HL-60/S4 treated with retinoic acid at 250 ng/mL for 4 days and 3 days (cell line): ENCODE measurements around the gene MISP.

Experiments
- in situ Hi-C: fragments of 300-500 bp; cut with MboI; formaldehyde crosslinking; loops from 2 replicates; pipeline ENCODE4 v1.7.0; 2022; ENCODE audit warnings: low sequenced_read_pairs

The MISP gene

GRCh38 chr19:795073-795611, 44.2 kb downstream of the MISP start:
- in situ Hi-C loops = no loop called here

DNA sequence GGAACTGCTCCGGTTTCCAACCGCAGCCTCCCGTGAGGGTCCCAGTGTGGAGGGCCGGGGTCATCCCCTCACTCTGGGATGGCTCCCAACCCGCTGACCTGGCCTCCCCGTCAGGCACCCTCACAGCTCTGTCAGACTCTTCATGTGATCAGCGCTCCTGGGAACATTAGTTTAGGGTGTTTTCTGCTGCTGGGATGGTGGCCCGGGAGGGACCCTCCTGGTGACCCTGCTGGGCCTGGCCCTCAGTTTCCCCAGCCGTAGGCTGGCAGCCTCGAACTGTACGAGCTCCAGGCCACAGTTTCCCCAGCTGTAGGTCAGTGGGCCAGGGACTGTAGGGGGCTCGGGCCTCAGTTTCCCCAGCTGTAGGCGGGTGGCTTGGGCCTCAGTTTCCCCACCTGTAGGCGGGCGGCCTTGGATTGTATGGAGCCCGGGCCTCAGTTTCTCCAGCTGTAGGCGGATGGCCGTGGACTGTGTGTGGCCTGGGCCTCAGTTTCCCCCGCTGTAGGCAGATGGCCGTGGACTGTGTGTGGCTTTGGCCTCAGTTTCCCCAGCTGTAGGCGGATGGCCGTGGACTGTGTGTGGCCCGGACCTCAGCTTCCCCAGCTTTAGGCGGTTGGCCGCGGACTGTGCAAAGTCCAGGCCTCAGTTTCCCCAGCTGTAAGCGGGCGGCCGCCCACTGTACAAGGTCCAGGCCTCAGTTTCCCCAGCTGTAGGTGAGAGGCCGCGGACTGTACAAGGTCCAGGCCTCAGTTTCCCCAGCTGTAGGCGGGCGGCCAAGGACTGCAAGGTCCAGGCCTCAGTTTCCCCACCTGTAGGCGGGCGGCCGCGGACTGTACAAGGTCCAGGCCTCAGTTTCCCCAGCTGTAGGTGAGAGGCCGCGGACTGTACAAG, 45.0 kb downstream of the MISP start:
- in situ Hi-C loops = no loop called here

DNA sequence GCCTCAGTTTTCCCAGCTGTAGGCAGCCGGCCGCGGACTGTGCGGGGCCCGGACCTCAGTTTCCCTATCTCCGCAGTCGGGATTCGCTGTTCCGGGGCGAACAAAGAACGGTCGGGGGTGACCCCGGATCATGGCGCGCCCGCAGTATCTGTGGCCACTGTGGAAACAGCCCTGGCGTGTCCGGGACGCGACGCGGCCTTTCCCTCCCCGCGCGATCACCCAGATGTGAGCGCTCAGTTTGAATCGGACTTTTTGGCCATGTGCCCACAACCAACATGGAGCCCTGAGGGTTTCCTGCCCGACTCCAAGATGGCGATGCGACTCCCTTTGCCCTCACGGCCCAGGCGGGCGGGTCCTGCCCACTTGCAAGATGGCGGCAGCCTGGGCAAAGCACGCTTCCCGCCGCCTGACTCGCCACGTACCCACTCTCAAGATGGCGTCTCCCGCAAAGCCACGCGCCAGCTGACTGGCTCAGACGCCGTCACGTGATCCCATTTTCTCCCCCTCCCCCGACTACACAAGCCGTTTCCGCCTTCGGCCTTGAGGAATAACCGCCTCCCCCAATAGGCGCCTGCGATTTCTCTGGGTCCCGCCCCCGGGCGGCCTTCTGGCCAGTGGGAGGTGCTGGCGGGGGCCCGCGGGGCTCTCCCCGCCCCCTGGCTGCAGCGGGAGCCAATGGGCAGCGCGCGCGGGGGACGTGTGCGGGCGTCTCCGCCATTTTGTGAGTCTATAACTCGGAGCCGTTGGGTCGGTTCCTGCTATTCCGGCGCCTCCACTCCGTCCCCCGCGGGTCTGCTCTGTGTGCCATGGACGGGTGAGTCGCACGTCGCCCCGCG, 46.0 kb downstream of the MISP start, which contains the start of gene PTBP1:
Gene PTBP1, plus strand, starts transcription at position 761 of the 836 bp plus-strand sequence. Its CDS starts 46 bp downstream, at position 807.
- in situ Hi-C loops = no loop called here

GRCh38 chr19:797528-798414, 46.9 kb downstream of the MISP start:
- in situ Hi-C loops = no loop called here

DNA sequence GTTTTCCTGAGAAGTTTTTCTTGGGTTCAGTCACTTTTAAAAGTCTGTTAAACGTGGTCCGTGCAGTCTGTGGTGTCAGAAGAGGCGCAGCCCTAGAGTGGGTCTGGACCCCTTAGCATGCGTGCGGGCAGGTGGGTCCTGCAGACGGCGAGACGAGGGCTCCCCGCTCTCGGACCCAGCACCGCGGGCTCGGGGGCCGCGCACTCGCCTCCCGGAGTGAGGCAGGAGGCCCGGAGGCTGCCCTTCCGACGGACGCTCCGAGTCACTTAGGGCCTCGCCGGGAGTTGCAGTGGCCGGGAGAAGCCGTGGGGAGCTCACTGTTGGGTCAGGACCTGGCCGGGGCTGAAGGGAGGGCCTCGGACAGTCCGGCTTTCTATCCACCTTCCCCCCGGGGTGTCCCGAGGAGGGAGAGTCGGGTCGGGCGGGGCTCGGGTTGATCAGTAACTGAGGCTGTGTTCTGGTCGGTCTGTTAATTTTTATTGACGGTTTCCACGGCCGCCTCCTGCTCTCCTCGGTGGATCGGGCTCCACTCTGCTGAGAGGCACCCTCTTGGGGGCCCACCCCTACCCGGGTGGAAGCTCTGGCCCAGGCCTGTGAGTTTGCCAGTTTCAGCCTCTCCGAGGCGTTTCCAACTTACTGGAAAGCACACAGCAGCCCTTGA, 47.6 kb downstream of the MISP start:
- in situ Hi-C loops = no loop called here

- in situ Hi-C loops = no loop called here
Observed at GRCh38 chr19:799076-799881, 48.4 kb downstream of the MISP start.

DNA sequence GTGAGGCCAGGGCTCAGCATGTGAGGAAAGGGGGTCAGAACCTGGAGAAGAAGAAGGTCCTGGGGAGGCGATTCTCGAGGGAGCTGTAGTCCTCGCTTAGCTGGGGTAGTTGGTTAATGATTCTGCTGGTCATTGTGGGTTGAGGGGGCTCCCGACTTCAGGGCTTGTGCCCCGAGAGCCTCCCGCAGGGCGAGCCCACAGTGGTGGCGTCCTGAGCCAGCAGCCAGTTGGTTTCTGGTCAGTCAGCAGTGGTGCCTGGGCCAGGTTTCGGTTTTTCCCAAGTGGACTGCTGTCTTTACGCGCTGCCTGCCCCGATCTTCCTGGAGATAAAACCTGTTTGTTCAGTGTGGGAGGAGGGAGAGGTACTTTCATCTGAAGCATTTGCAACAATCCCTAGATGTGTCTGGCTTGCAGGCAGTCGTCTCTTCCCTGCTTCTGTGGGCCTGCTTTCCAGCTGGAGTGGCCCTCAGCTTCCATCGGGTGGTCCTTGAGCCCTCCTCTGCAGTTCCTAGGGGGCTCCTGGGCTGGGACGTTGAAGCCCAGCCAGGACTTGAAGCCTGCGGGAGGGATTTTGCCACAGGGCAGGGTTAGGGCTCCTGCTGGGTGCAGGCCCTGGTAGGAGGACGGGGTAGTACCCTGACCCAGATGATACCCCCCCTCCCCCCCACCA, 49.6 kb downstream of the MISP start:
- in situ Hi-C loops = no loop called here

DNA sequence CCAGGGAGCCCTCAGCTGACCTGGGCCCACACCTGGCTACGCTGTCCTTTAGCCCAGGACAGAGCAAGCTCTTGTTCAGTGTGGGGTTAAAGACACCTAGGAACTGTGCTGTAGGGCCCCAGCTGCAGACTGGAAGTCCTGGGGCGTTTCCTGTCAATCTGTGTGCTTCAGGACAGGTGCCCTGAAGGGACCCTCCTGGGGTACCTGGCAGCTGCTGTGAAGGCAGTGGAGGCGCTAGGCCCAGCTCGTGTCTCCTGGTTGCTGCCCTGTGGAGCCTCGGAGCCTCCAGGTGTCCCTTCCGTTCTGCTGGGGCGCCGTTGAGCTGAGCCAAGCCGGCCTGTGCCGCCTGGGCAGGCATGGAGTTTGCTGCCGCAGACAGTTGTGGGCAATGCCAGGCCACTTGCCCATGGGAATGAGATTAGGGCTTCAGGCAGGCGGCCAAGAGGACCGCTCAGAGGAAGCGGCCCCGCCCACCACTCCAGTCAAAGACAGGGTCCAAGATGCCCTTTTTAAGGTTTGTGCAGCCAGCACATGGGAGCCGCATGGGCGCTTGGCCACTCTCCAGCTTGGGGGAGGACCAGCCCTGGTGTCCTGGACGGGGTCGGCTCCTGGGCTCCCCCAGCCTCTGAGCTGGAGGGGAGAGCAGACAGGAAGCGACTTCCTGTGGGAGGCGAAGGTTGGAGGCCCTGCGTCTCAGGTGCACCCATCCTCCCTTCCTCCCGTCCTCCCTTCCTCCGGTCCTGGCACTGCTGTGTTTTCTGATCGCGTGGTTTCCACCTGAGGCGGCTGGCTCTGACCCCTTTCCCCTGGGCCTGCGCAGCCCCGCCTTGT, 50.3 kb downstream of the MISP start:
- in situ Hi-C loops = no loop called here

DNA sequence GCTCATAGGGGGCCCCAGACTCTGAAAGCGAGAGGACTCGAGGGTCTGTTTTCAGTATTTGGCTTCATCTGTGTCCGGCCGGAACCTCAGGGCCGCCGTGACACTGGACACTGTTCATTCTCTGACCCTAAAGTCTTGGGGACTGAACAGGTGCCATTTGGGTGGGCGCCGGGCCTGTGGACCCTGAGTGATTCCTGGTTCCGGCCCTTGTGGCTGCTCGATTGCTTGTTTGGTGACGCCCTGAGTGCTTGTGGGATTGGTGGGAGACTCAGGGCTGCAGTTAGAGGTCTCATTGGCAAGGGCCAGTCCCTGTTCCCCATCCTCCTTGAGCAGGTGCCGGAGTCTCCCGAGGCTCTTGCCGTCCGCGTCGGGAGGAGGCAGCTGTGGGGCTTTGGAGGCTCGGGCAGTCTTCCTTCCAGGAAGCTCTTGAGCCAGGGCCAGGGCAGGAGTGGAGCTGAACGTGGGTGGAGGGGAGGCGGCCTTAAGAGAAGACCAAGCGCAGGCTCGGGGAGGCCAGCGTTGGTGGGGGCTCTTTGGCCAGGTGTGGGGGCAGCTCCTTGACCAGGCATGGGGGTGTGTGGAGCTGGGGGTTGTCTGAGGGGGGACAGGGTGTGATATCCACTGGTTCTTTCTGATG, 51.1 kb downstream of the MISP start:
- in situ Hi-C loops = no loop called here

- in situ Hi-C loops = no loop called here
Observed at GRCh38 chr19:802498-803098, 51.7 kb downstream of the MISP start.

DNA sequence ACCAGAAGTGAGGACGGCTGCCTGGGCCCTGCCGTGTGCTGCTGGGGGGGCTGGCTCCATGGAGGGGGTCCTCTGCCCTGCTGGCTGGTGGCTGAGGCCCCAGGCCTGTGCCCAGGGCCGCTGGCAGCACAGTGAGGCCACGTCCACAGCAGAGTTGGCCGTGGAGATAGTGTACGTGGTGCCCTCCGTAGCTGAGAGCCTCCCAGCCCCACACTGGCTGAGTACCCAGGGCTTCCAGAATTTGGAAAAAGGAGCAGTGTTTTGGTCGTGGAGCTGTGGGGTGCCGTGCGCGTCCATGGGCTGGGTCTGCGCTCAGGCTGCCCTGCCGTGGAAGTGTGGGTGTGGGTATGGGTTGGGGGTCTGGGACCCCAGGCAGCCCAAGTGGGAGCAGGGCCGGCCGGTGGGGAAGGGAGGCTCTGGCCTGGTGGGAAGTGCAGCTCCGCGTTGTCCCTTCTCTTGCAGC, 52.2 kb downstream of the MISP start:
- in situ Hi-C loops = no loop called here

DNA sequence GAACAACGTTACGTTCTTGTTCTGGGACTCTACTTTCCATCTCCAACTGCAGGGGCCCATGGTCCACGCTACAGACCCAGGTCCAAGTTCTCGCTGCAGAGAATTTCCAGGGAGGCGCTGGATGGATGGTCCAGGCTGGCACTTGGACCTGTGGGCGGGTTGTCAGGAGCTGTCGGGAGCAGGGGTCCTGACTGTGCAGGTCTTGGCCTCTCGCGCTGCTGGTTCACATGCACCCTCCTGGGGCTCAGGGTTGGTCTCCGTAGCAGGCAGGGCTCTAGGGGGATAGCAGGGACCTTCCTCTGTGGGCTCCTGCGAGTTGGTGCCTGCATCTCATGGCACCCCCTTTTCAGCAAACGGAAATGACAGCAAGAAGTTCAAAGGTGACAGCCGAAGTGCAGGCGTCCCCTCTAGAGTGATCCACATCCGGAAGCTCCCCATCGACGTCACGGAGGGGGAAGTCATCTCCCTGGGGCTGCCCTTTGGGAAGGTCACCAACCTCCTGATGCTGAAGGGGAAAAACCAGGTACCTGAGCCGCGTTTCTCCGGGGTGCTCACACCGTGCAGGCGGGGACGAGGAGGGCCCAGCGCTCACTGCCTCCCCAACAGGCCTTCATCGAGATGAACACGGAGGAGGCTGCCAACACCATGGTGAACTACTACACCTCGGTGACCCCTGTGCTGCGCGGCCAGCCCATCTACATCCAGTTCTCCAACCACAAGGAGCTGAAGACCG, 52.9 kb downstream of the MISP start:
- in situ Hi-C loops = no loop called here

DNA sequence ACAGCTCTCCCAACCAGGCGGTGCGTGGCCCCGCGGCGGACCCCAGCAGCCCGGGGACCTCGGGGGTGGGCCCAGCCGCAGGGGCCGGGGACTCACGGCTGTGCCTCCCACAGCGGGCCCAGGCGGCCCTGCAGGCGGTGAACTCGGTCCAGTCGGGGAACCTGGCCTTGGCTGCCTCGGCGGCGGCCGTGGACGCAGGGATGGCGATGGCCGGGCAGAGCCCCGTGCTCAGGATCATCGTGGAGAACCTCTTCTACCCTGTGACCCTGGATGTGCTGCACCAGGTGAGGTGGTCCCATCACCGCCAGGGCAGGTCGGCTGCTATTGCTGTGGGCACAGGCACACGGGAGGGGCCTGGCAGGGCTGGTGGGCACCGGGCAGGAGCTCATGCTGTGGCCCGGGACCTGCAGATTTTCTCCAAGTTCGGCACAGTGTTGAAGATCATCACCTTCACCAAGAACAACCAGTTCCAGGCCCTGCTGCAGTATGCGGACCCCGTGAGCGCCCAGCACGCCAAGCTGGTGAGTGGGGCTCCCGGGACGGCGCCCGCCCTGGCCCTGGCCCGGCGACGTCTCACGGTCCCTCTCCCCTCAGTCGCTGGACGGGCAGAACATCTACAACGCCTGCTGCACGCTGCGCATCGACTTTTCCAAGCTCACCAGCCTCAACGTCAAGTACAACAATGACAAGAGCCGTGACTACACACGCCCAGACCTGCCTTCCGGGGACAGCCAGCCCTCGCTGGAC, 53.7 kb downstream of the MISP start:
- in situ Hi-C loops = no loop called here

GRCh38 chr19:805166-805551, 54.2 kb downstream of the MISP start:
- in situ Hi-C loops = no loop called here
